ENCODE data around the gene CFAP77. TPM values are rescaled to one million over a fixed set of nuclear protein-coding genes. Genes with fewer than 3 reads are reported as not detected.

CFAP77 gene
- total and polyA plus RNA-seq, 2 of the 8 experiments (the other 6 are each of a cell fraction or from before 2014, with no cell fraction given), result 0.63 to 0.97 TPM

DNA sequence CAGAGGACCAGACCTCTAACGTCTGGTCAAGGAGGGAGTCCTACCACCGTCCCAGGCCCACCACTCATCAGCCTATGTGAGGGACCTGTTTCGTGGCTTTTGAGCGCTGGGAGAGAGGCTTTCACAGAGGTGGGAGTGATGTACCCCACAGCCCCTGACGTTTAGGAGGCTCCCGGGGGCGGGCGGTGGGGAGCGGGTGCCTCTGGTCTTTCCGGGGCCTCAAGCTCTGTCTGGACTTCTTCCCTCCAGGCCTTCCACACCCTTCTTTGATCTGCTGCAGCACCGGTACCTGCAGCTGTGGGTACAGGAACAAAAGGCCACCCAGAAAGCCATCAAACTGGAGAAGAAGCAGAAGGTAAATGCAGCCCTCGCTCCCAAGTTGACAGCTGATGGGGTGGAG lies 127.3 kb downstream of the CFAP77 start (continued):
- TF ChIP-seq ZNF274 (IDR thresholded peaks at IDR 0.05; ENCODE audit: borderline replicate concordance, extremely low read depth, low read length), result no peak

All from H1 (cell line).